GM21381 (cell line): Measurements from ENCODE around the gene SPDYE6.
A peak's percentile ranks its signal among the peaks of the same experiment; 100 is the strongest.
"Not testable (repeated sequence)": the region's sequence is repeated elsewhere in the genome, so short reads cannot be mapped to it uniquely, and the experiment has no call there.

Experiments
- ATAC-seq: cut with Tn5 transposase; IDR thresholded peaks from one replicate; pipeline ENCODE4 v1.9.1; 2021; ENCODE audit warnings: mild to moderate bottlenecking, moderate library complexity; ENCODE audit not compliant: unreplicated experiment

The SPDYE6 gene, protein sequence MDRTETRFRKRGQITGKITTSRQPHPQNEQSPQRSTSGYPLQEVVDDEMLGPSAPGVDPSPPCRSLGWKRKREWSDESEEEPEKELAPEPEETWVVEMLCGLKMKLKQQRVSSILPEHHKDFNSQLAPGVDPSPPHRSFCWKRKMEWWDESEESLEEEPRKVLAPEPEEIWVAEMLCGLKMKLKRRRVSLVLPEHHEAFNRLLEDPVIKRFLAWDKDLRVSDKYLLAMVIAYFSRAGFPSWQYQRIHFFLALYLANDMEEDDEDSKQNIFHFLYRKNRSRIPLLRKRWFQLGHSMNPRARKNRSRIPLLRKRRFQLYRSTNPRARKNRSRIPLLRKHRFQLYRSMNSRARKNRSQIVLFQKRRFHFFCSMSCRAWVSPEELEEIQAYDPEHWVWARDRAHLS

DNA sequence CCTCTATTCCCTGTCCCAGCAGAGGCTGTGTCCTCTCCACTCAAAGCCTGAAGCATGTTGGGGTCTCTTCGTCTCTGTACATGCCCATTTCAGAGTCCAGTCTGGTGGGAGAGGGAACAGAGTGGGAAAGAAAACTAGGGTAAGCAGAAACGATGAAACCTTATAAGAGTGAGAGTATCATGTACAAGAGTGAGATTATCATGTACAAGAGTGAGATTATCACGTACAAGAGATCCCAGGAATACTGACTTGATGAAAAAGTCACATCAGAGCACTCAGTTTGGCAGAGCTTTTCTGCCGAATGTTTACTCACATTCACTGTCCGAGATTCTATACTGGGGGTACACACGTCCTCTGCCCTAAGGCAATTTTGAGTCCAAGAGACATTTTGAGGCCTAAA, at the start of gene SPDYE6:
TSS of gene SPDYE6 (minus strand) at position 101 of the 400 bp plus-strand sequence. CDS start 421 bp downstream, outside the sequence.
- ATAC-seq = not testable (repeated sequence)

DNA sequence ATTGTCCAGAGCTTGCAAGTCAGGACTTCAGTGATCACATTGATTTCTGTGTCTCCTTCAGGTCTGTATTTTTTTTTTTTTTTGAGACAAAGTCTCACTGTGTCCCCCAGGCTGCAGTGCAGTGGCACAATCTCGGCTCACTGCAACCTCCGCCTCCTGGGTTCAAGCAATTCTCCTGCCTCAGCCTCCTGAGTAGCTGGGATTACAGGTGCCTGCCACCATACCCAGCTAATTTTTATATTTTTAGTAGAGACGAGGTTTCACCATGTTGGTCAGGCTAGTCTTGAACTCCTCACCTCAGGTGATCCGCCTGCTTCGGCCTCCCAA, 48.6 kb upstream of the SPDYE6 start:
- ATAC-seq = not testable (repeated sequence)

DNA sequence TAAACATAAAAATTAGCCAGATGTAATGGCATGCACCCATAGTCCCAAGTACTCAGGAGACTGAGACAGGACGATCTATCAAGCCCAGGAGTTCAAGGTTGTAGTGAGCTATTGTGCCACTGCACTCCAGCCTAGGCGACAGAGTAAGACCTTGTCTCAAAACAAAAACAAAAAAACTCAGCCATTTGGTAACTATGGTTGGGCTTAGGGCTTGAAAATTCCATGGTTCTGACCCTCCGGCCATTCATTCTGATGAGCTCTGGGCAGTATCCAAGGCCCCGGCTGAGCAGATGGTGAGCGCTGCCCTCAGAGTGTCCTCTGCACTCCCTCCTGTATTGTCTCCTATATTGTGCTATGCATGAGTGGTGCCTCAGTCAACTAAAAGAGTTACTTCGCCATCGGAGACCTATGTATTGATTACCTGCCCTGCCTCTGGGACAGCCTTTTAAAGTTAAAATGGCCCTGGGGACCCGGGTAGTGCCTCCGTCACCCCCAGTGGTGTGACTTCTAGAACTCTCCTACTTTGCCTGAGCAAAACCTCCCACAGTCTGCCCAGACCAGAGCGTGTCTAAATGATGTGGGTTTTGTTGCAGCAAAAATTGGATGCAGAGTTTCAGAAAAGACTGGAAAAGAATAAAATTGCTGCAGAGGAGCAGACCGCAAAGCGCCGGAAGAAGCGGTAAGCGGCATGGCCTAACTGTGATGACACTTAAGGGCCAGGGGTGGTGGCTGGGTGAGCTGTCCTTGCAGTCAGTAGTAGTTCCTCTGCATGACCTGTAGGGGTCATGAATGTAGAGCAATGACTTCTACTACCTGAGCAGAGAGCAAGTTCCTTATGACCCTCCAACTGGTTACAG, 48.0 kb upstream of the SPDYE6 start:
- peak; percentile 63 for ATAC-seq

DNA sequence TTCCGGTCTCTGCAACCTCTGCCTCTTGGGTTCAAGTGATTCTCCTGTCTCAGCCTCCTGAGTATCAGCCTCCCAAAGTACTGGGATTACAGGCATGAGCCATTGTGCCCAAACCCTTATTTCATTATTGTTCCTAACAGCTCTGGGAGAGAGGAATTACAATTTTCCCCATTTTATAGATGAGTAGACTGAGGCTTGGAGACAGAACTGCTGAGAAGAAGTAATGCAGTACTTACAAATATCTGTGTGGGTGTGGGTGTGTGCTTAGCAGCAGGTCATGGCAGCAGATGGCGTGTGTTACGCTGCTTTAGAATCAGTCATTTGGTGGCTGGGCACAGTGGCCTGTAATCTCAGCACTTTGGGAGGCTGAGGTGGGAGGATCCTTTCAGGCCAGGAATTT, 47.3 kb upstream of the SPDYE6 start:
- ATAC-seq = no peak

DNA sequence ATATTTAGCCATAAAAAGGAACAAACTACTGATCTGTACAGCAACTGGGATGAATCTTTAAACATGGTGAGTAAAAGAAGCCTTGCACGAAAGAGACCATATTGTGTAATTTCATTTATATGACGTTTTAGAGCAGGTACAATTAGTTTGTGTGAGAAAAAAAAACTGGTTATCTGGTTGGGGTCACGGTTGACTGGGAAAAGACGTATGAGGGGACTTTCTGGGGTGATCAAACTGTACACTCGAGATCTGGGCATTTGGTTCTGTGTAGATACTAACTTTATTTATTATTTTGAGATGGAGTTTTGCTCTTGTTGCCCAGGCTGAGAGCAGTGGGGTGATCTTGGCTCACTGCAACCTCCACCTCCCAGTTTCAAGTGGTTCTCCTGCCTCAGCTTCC, 44.1 kb upstream of the SPDYE6 start:
- ATAC-seq = no peak

DNA sequence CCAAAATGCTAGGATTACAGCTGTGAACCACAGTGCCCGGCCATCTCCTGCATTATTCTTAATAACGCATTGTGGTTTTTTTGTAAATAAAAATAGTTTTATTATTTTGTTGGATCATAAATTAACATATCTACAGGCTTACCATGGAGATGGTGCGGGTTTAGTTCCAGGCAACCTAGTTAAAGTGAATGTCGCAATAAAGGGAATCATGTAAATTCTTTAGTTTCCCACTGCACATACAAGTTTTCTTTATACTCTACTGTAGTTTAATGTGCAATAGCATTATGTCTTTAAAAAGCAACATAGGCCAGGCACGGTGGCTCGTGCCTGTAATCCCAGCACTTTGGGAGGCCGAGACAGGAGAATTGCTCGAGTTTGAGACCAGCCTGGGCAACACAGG, 42.3 kb upstream of the SPDYE6 start:
- ATAC-seq = no peak

DNA sequence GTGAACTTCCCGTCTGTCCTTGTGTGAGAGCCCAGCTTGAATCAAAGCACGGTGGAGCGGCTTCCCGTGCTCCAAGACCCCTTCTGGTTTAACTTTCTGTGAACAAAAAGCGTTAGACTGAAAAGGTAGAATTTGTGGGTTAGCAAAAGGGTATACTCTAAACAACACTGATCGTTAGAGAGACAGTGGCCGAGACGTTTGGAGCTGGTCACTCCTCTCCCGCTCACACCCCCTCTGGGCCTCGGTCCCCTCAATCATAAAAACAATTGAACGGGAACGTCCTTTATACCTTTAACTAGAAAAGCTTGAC, 40.4 kb upstream of the SPDYE6 start:
- ATAC-seq = no peak

DNA sequence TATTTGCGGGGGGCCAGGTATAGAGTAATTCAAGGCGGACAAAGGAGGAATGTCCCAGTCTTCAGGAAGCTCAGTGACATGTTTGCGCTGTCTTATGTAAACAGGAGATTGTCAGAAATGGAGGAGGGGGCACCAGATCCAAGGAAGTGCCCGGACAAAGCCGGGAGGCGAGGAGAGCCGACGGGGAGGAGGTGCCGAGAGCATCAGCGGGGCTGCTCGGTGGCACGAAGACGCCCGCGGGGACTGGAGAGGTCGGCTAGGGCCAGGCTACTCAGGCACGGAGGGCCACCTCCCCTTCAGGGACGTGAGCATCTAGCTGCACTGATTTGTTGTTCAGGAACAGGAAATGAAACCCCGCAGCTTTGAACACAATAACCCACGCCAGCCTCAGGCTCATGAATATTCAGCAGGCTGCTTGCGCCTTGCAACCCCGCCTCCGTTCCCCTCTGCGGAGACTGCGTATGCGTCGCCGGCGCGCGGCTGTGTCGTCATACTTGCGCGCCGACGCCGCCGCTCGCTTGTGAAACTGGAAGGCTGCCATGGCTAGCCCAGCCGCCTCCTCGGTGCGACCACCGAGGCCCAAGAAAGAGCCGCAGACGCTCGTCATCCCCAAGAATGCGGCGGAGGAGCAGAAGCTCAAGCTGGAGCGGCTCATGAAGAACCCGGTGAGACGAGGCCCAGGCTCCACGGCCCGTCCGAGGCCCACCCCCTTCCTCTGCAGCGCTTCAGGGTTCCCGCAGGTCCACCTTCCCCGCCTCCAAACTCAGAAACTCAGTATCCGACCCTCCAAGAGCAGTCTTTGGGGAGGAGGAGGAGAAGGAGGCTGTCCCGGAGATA, 39.8 kb upstream of the SPDYE6 start, which contains the start of gene PRKRIP1:
TSS of gene PRKRIP1 (plus strand) at position 491 of the 837 bp plus-strand sequence. CDS start at position 540, 49 bp downstream.
- peak; percentile 99 for ATAC-seq

DNA sequence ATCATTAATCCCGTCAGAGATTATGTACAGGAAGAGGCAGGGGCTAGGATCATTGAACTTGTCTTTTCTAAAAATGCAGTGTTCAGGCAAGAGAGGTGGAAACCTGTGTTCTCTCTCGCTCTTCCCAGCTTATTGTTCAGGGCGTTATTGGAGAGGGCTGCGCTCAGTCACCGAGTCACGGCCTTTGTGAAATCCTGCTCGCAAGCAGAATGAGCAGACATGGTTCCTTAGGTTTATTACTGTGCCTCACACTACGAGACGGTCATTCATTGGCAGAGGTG, 39.3 kb upstream of the SPDYE6 start:
- no peak for ATAC-seq

DNA sequence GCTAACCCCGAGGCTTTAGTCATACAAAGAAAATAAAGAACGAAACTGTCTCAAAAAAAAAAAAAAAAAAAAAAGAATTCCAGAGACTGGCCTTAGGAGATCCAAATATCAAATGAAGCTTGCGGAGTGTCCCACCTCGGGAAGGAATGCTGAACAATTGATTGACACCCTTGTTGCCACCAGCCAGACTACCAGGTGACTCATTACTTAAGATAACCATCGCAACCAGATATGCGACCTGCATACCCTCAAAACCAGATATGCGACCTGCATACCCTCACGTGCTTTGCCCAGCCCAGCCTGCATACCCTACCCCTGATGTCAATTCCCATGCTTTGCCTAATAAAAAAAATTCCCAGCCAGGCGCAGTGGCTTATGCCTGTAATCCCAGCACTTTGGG, 37.2 kb upstream of the SPDYE6 start:
- ATAC-seq = no peak

DNA sequence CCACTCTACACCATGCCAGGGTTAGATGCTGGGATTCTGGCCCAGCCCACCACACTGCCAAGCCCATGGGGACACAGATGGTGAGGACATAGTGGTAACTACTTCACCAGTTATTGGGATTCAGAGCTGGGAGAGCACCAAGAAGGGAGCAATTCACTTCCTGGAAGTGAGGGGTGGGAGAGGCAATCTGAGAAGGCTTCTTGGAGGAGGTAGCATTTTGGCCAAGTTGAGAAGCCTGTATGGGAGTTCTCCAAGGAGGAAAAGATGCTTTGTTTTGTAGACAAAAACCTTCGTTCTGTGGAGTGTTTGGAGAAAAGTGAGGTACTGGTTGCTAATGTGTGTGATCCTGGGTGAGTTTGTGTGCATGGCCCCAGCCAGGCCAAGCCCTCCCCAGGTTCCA, 36.1 kb upstream of the SPDYE6 start:
- no peak for ATAC-seq

DNA sequence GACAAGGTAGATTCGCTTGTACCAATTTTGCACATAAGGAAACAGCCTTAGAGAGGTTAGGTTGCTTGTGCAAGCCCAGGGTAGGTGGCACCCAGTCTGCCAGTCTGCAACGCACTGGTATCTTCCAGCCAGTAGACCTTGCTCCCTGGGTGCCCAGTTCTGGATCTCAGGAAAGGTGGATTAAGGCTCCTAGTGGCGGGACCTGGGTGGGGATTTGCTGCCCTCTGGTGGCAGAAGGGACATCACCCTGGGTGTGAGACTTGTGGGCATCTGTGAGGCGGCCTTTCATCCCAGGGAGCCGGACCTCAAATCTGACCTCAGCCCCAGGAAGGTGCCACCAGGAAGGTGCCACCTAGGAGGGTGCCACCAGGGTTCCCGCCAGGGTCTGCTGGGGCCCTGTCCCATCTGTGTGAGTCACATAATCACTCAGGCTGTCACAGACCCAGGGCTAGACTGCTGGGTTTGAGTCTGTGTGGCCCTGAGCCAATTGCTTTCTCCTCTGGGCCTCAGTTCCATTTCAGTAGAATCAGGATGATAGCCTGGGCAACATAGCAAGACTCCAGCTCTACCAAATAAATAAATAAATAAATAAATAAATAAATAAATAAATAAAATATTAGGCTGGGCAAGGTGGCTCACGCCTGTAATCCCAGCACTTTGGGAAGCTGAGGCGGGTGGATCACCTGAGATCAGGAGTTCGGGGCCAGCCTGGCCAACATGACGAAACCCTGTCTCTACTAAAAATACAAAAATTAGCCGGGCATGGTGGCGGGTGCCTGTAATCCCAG, 34.6 kb upstream of the SPDYE6 start:
- no peak for ATAC-seq

DNA sequence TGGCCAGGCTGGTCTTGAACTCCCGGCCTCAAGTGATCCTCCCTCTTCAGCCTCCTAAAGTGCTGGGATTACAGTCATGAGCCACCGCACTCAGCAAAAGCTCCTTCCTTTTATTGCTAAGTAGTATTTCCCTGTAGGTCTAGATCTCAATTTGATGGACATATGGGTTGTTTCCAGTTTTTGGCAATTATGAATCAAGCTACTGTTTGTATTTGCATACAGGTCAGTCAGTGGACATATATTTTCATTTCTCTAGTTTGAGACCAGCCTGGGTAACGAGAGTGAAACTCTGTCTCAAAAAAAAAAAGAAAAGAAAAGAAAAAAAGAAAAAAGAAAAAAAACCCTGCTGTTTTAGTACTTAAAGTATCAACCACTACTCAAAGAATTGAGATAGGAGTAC, 33.6 kb upstream of the SPDYE6 start:
- ATAC-seq = no peak

DNA sequence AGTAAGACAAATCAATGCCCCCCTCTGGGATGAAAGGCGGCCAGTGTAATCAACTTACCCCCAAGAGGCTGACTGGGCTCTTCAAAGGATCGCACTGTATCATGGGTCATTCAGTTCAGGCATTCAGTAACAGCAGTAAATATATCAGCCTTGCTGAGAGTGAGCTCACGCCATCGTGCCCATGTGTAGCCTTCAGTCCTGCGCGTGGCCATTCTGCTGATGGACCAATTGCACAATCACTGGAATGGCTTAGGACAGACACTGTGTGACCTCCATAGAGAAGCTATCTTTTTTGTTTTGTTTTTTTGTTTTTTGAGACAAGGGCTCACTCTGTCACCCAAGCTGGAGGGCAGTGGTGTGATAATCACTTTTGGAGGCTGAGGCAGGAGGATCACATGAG, 30.8 kb upstream of the SPDYE6 start:
- ATAC-seq = no peak

DNA sequence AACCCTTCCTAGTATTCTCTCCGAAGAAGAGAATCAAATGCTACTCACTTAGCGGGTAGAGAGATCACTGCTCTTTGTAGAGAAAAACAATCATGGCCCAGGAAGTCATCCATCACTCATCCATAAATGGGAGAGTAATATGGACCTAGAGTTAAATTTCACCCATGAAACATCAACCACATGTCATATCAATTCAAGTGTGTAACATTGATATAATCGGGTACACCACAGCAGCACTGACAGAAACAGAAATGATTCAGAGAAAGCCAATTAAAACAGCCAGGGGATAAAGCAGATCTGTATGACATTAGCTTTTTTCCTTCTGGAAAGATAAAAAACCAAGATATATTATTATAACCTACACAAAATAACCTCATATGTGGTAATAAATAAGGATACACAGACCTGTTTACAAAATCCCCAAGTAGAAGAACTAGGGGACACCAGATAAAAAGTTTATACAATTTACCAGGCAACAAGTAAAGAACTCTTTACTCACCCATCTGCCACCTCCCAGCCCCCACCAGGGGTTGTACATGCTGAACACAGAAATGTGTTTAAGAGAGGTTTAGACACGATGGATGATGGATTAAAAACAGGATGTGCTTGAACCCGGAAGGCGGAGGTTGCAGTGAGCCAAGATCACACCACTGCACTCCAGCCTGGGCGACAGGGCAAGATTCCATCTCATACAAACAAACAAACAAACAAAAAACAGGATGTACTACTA, 25.6 kb upstream of the SPDYE6 start:
- ATAC-seq = not testable (repeated sequence)

DNA sequence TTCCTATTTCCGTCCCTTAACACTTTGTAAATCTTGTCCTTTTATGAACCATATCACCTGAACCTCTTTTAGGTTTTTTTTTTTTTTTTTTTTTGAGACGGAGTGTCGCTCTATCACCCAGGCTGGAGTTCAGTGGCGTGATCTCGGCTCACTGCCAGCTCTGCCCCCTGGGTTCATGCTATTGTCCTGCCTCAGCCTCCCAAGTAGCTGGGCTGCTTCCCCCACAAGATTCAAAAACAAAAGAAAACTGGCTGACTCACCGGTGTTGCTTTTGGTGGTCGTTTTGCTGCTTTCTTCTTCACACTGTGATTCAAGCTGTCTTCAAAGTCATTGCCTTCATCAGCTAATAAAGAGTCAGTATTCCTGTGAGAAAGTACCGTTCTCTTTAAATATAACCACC, 24.6 kb upstream of the SPDYE6 start:
- not testable (repeated sequence) for ATAC-seq

DNA sequence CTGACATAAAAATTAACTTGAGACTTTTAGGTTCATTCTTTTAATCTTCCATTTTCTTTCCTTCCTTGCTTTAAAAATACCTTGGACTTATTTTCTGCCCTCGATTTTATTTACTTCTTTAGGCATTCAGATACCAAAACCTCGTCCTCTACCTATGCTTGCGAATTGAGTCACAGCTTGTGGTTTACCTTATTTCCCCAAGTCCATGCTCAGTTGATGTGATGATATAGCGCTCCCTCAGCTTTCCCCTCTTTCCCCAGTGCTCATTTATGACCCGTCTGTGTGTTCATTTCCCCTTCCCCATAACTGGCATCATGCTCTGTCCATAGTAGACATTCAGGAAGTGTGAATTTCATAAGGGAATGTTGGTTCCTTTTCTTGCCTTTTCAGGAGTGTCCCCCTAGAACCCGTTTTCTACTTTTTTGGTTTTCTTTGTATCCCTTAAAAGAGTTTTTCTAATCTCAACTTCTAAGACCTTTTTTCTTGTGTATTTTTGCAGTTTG, 20.8 kb upstream of the SPDYE6 start:
- no peak for ATAC-seq

DNA sequence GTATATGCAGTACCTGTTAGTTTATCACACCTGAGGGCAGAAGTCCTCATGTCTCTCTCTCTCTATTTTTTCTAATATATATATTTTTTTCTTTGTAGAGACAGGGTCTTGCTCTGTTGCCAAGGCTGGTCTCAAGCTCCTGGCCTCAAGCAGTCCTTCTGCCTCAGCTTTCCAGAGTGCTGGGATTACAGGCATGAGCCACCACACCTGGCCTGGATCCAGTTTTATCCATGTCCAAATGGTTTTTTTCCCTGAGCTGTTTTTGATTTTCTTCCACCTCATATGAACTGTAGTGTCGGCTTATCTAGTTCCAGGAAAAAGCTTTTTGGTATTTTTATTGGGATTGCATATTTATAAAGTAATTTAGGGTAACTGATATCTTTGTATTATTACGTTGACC, 16.6 kb upstream of the SPDYE6 start:
- not testable (repeated sequence) for ATAC-seq

DNA sequence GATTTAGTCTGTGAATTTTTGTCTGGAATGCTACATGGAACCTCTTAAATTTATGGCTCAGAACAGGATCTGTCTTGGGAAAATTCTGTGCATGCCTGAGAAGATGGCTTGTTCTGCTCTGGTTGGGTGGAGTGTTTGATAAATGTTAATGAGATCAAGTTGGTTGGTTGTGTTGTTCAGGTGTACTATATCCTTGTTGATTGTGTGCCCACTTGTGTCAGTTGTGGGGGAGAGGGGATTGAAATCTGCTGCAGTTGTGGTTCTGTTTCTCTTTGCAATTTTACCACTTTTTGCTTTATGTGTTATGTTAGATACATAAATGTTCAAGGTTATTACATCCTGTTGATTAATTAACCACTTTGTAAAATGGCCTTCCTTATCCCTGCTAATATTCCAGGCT, 13.8 kb upstream of the SPDYE6 start:
- ATAC-seq = not testable (repeated sequence)

DNA sequence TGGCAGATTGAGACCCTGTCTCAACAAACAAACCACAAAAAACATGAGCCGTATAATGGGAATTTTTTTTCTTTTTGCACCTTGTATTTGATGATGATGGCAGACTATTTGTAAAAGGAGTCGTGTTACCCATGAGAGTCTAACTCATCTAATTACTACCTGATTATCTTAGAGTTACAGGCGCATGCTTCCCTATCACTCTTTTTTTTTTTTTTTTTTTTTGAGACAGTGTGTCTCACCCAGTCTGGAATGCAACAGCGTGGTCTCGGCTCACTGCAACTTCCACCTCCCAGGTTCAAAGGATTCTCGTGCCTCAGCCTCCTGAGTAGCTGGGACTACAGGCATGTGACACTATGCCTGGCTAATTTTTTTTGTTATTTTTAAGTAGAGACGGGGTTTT, 9.1 kb upstream of the SPDYE6 start:
- not testable (repeated sequence) for ATAC-seq
